ENCODE measurements around the gene PODXL2.
"Not testable (repeated sequence)": the region's sequence is repeated elsewhere in the genome, so short reads cannot be mapped to it uniquely, and the experiment has no call there.

Gene PODXL2

GRCh38 chr3:127605547-127605946 is 23.4 kb upstream of the PODXL2 start:
- not testable (repeated sequence) for DNase-seq

- no peak for DNase-seq
These were observed 22.7 kb upstream of the PODXL2 start for GRCh38 chr3:127606086-127606805.

GRCh38 chr3:127606981-127607595 is 21.9 kb upstream of the PODXL2 start:
- no peak for DNase-seq

GRCh38 chr3:127607675-127608361 is 21.2 kb upstream of the PODXL2 start:
- DNase-seq: no peak

GRCh38 chr3:127608362-127608718 is 20.6 kb upstream of the PODXL2 start:
- DNase-seq: no peak

GRCh38 chr3:127610105-127610504 is 18.9 kb upstream of the PODXL2 start:
- DNase-seq: no peak

- no peak for DNase-seq
These were observed 17.7 kb upstream of the PODXL2 start for GRCh38 chr3:127611251-127611650.

GRCh38 chr3:127612966-127613365 is 16.0 kb upstream of the PODXL2 start:
- DNase-seq: no peak

- DNase-seq: no peak
These were observed 15.6 kb upstream of the PODXL2 start for GRCh38 chr3:127613406-127613805.

GRCh38 chr3:127614928-127615589 is 13.9 kb upstream of the PODXL2 start:
- DNase-seq: no peak

- DNase-seq: no peak
These were observed 13.2 kb upstream of the PODXL2 start for GRCh38 chr3:127615631-127616305.

- no peak for DNase-seq
These were observed 12.0 kb upstream of the PODXL2 start for GRCh38 chr3:127616836-127617605.

- DNase-seq: no peak
These were observed 10.1 kb upstream of the PODXL2 start for GRCh38 chr3:127618891-127619290.

GRCh38 chr3:127620637-127621375 is 8.2 kb upstream of the PODXL2 start:
- no peak for DNase-seq

GRCh38 chr3:127622031-127622430 is 7.0 kb upstream of the PODXL2 start:
- DNase-seq: no peak

- DNase-seq: no peak
These were observed 6.0 kb upstream of the PODXL2 start for GRCh38 chr3:127622772-127623576.

- DNase-seq: no peak
These were observed 4.9 kb upstream of the PODXL2 start for GRCh38 chr3:127624063-127624462.

- DNase-seq: no peak
These were observed 3.2 kb upstream of the PODXL2 start for GRCh38 chr3:127625821-127626220.

GRCh38 chr3:127628426-127628787 is 578 bp upstream of the PODXL2 start:
- DNase-seq: no peak

GRCh38 chr3:127629467-127630403 is 750 bp downstream of the PODXL2 start:
- no peak for DNase-seq

All from NK-92 treated with Interleukin-12 subunit alpha and Interleukin-12 subunit beta, amount 100 ng/mL, for 24 hours (cell line).